ENCODE results near the gene COQ4. TPM values are rescaled to one million over a fixed set of nuclear protein-coding genes. Genes with fewer than 3 reads are reported as not detected.
"Not testable (repeated sequence)": the region's sequence is repeated elsewhere in the genome, so short reads cannot be mapped to it uniquely, and the experiment has no call there.

The COQ4 gene
- total RNA-seq, 1 donor from 2014 or later = 35.6 TPM

DNA sequence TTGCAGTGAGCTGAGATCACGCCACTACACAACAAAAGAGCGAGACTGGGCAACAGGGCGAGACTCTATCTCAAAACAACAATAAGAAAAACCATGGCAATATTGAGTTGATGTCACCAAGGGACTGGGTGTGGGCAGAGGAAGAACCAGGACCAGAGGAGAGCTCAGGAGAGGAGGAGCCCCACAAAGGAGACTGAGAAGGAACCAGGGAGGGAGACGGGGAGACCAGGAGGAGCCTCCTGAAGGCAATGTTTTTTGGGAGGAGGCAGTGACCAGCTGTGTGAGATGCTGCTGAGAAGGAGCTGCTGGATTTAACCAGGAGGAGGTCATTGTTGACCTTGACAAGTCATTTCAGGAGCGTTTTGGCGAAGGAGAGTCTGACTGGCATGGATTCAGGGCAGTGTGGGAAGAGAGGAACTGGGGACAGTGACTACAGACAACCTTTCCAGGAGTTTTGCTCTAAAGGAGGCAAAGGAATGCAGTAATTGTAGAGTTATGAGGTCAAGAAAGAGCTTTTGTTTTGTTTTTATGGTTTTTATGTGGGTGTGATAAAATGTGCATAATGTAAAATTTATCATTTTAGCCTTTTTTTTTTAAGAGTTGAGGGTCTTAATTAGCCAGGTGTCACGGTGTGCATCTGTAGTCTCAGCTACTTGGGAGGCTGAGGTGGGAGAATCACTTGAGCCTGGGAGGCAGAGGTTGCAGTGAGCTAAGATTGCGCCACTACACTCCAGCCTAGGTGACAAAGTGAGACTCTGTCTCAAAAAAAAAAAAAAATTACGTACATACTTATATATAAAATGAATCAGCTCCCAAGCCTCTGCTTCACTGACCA lies 18.3 kb upstream of the COQ4 start:
- DNase-seq = no peak

DNA sequence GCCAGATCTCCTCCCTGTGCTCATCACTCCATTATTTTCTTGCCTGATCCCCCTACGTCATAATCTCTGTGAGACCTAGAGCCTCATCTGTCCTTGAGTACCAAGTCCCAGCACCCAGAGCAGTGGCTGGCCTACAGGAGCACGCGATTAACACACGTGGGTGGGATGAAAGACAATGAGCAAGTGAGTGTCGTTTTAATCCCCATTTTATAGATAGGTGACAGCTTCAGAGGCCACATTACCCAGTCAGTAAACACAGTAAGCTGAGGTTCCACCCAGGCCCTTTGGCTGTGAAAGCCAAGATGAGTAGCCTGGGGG lies 17.7 kb upstream of the COQ4 start:
- DNase-seq = no peak

DNA sequence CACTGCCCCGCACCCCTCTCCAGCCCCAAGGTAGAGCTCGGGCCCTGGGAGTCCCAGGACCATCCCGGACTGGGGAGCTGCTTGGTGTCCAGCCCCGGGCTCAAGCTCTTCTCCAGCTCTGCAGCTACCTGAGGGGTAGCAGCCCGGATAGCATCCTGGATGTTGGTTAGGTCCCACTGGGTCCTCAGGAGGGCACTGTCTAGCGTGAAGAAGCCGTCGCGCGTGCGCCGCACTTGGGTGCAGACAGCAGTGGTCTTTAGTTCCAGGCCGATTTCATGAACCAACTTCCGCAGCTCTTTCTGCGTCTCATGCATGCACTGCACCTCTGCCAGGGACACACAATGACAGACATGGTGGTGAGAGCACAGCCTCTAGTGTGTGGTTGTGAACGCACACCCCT lies 13.1 kb upstream of the COQ4 start:
- no peak for DNase-seq

DNA sequence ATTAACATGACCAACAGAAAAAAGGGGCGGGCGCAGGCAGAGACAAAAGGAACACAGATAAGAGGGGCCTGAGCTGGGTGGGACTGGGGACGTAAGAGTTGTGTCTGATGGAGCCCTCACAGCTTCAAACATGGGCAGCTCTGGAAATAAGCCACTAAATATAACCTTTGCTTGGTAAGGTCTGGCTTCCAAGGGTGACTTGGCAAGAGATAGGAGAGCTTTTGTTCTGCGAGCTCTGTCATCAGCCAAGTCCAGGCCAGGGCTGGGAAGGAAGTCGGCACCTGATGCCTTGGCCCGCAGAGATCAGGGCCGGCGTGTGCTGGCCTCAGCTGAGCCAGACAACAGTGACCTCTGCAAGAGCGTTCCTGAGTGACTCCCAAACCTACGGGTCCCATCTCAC lies 12.2 kb upstream of the COQ4 start:
- DNase-seq = no peak

DNA sequence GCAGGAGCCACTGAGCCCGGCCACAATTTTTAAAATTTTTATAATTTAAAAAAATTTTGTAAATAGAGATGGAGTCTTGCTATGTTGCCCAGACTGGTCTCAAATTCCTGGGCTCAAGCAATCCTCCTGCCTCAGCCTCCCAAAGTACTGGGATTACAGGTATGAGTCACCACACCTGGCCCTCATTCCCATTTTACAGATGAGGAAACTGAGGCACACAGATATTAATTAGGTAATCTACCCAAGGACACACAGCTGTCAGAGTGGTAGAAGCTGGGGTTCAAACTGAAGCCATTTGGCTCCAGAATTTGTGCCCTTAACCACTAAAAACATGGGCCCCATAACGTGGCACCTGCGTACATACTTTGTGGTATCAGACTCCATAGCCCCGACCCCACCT lies 7.9 kb upstream of the COQ4 start:
- DNase-seq = no peak

DNA sequence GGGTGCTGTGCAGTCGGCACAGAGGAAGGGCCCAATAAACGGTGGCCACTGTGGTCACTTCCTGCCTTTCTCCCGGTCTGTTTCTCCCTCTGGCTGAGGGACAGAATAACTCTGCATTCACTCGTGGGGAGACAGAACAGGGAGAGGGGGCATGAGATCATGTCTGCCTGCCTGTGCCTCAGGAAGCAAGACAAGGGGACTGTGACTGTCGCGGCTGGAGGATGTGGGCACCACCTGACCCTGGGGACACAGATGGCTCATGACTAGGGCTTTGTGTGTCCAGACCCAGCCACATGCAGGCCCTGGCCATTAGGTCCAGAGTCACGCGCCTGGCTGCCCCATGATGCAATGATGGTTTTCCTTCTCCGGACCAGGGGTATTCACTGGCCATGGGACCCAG lies 6.2 kb upstream of the COQ4 start:
- DNase-seq = no peak

DNA sequence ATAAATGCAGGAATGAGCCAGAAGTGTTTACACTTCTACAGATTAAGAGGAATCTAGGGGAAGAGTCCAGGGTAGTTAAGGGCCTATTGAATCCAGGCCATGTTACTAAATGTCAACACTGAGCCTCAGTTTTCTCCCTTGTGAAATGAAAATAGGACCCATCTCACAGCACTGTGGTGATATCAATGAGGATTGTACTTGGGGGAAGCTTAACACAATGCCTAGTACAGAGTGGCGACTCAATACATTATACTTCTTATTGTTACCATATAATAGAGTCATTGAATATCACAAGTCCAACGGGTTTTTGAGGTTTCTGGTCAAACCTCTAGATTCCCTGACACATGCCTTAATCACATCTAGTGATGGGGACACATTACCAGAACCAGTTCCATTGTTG lies 5.0 kb upstream of the COQ4 start:
- DNase-seq = no peak

DNA sequence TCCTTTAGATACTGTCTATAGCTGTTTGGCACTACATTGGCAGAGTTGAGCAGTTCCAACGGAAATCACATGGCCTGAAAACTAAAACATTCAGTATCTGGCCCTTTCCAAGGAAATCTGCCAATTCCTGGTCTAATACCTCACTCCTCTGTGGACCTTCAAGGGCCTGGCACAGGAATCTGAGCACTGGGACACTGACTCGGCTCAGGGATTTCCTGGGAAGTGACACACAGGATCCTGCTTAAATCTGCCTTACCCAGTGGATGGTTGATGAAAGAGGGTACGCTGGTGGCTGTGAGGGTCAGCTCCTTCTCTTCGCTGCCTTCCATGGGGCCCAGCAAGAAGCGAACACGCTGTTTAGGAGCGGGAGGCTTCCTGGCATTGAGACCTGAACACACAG lies 1.3 kb upstream of the COQ4 start:
- no peak for DNase-seq

DNA sequence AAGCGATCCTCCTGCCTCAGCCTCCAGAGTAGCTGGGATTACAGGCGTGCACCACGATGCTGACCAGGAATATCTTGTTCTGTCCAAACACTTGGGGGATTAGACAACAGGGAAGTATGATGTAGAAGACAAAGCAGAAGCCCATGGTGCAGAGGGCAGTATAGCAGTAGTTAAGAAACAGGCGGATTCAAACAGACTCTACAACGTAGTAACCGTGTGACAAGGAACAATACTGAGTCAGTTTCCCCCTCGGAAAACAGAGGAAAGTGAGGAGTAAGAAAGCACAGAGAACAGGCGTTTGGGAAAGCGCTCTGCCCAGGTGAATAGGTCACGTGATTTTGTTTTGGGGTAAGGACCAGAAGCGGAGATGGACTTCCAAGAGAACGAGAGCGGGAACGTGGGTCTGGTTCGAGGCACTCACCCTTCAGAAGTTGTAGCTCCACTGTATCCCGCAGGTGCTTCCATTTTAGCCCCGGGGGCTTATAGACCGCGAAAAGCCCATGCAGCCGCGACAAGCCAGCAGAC lies 698 bp upstream of the COQ4 start:
- DNase-seq = peak; percentile 42

DNA sequence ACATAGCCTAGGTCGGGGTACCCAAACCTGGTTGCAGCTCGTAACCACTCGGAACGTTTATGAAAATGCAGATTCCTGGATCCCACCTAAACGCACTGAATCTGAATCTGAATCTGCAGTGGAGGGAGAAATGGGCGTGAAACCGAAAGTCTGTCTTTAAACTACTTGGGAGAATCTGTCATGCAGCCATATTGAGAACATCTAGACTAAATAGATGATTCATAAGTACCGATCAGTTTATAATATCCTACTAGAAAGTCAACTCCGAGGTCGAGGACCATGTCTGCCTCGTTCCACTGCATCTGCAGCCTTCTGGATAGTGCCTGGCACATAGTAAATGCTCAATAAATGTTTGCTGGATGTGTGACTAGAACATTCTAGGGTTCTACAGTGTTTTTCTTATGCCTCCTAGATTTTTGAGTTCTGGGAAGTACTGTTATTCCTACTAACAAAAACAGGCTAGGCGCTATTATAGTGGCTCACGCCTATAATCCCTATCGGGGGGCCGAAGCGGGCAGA lies 632 bp downstream of the COQ4 start:
- peak; percentile 41 for DNase-seq

DNA sequence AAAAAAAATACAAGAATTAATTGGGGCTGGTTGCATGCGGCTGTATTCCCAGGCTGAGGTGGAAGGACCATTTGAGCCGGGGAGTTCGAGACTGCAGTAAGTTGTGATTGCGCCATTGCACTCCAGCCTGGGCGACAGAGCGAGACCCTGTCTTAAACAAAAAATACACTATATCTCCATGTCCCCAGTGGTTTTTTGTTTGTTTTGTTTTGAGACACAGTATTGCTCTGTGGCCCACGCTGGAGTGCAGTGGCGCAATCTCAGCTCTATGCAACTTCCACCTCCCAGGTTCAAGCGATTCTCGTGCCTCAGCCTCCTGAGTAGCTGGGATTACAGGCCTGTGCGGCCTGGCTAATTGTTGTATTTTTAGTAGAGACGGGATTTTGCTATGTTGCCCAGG lies 1.2 kb downstream of the COQ4 start:
- no peak for DNase-seq

DNA sequence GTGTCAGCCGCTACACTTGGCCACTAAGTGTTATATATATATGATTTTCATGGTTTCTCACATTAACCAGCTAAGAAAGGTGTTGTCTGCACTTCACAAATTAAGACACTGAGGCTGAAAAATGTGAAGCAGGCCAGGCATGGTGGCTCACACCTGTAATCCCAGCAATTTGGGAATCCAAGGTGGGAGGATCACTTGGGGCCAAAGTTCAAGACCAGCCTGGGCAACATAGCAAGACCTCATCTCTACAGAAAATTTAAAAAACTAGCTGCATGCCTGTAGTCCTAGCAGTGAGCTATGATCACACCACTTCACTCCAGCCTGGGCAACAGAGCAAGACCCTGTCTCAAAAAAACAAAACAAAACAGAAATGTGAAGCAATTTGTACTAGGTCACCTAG lies 1.8 kb downstream of the COQ4 start:
- DNase-seq = no peak

DNA sequence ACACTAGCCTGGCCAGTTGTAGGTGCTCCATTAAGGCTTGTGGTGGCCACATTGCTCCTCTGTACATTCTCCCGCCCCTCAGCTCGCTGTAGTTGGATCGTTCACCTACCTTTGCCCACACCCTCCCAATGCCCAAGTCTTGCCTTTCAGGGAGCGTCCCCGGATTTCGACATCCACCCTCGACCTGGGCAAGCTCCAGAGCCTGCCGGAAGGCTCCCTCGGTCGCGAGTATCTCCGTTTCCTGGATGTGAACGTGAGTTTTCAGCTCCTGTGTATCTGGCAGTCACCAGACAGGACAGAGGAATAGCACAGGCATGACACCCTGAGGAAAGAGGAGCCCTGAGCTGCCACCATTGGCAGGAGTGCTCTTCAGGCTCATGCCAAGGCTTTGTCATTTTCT lies 3.0 kb downstream of the COQ4 start:
- no peak for DNase-seq

DNA sequence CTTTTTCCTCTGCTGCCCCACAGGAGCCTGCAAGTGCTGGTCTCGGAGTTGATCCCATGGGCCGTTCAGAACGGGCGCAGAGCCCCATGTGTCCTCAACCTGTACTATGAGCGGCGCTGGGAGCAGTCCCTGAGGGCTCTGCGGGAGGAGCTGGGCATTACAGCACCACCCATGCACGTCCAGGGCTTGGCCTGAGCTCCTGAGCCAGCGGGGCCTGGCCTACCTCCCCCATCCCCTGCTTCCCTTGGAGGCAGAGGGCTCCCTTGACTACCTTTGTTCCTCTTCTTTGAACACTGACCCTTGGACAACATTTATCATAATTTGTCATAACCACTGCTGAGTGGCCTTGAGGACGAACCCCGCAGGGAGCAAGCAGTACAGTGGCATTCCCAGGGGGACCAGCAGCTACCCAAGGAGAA lies 10.8 kb downstream of the COQ4 start:
- DNase-seq = no peak

DNA sequence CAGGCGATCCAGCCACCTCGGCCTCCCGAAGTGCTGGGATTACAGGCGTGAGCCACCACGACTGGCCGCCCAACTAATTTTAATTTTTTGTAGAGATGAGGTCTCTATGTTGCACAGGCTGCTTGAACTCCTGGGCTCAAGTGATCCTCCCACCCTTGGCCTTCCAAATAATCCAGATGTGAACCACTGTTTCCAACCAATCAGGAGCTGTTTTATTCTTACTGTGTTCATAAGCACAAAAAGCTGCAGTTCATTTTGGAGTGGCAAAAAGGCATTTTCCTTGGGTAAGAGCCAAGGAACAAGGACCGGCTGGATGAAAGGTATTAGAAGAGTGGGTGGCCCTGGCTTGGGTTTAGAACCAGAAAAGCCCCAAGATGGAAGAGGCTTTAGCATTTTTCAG lies 12.5 kb downstream of the COQ4 start:
- no peak for DNase-seq

DNA sequence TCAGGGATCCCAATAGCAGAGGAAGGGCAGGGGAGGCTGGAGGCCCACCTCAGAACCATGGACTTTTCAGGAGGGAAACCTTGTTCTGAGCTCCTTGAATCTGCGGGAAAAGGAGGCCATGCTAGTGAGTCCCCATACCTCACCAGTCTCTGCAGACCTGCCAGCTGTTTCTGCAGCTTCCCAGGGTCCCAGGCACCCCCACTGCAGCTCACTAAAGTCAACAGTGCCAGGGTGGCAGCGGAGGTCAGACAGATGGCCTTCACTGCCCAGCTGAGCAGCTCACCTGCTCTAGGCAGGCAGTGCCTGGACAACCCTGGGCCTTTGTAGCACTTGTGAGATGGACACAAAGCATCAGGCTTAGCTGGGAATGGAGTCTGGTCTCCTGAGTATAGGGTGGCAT lies 13.3 kb downstream of the COQ4 start:
- DNase-seq = no peak

DNA sequence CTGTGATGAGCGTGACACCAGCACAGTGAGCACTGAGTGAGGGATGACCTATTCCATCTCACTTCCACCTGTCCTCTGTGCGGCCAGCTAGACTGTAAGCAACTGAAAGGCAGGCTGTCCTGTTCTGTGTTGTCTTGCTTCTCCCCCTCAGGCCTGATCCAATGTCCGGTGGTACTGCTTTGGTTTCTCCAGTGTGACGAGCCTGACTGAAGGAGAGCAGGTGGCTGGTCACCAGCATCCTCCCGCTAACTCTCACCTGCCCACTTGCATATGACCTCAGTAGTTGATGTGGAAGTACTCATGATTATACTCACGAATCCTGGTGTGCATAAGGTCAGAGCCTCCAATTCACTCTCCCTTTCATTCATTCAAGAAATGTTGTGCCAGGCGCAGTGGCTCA lies 15.3 kb downstream of the COQ4 start:
- DNase-seq = no peak

DNA sequence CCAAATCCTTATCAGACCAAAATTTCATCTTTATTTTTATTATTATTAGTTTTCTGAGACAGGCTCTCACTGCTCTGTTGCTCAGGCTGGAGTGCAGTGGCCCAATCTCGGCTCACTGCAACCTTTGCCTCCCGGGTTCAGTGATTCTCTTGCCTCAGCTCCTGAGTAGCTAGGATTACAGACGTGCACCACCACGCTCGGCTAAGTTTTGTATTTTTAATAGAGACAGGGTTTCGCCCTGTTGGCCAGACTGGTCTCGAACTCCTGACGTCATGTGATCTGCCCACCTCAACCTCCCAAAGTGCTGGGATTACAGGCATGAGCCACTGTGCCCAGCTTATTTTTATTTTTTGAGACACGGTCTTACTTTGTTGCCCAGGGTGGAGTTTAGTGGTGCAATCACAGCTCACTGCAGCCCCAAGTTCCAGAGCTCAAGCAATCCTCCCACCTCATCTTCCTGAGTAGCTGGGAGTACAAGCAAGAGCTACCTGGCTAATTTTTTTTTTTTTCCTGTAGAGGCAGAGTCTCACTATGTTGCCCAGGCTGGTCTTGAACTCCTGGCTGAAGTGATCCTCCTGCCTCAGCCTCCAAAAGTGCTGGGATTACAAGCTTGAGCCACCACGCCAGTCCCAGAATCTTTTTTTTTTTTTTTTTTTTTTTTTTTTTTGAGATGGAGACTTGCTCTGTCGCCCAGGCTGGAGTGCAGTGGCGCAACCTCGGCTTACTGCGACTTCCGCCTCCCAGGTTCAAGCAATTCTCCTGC lies 16.4 kb downstream of the COQ4 start:
- DNase-seq = not testable (repeated sequence)

DNA sequence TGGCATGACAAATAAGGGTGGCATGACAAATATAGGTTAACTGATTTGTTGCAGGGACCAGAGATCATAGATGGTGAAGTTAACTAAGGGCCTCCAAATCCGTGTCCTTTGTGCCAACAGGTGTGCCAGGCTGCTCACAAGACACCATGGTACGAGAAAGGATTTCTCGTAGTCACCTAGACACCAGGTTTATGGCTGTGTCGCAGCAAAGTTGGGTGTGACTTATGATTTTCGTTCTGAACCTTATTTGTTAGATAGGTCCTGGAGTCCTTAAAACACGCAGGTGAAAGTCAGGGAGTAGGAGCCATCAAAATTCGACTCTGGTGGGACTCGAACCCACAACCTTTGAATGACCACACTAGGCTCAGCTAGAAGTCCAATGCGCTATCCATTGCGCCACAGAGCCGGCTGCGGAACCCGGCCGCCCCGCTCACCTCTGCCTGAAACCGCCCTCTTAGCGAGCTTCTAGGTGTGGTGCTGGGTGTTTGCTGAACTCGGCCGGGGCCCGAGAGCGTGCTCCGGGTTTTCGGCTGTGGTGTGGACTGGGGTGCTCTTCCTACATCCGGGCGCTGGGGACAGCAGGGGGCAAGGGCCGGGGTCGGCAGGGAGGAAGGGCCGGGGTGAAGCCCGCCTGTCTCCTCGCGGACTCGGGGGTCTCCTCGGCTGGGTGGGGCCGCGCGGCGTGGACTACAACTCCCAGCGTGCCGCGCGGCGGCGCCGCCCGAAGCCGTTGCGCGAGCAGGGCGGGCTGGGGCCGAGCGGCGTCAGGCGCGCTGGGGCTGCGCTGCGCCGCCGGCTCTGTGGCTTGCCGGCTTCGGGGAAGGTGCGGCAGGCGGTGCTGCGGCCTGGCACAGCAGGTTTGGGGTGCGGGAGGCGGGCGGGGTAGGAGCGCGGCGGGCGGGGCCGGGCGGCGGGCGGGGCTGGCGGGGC lies 17.4 kb downstream of the COQ4 start, which contains the start of gene SLC27A4:
TSS of gene SLC27A4 (plus strand) at position 767 of the 930 bp plus-strand sequence. CDS start 2,606 bp downstream, outside the sequence.
- peak; percentile 83 for DNase-seq

DNA sequence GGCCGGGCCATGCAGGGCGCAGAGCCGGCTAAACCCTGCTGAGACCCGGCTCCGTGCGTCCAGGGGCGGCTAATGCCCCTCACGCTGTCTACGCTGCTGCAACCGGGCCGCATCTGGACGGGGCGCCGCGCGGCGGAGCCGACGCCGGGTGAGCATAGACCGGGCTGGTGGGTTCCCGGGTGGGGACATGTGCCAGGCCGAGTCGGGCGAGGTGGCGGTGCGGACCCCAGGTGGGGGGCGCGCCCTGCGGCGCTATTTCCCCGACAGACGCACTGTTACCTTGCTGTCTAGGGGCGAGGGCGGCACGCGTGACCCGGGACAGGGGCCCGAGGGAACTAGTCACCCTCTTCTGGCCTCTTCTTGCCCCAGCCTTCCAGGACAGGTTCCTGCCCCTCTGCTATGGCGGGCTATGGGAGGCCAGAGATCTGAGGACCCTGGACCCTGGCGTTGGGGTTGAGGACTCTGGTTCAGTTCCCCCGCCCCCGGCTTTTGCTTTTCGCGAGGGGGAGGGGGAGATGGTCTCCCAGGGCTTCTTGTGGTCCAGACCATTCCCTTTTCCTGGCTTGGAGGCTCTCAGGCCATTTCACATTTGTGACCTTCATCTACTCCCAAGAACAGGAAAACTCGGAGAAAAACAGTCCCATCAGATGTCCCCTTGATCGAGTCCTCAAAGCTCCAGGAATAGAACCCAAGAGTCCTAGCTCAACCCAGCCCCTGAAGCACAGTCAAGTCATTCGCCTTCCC lies 18.2 kb downstream of the COQ4 start:
- peak; percentile 18 for DNase-seq

DNA sequence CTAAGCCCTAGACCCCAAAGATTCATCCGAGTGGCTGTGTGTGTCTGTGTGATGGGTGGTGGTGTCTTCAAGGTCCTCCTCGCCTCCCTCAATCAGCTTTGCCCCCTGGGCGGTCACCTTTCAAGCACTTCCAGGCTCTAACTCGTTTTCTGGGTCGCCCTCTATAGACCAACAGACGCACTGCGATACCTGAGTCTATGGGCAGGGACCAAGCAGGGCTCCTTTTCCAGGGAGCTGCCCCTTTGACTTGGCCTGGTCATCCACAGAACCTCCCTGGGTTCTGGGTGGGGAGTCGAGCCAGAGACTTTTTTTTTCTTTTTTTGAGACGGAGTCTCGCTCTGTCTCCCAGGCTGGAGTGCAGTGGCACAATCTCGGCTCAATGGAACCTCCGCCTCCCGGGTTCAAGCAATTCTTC lies 18.8 kb downstream of the COQ4 start:
- peak; percentile 86 for DNase-seq
